CD4-positive, alpha-beta T cell treated with Interleukin-4 for 1 hour (primary cell): ENCODE measurements around the gene KANSL1L.

Source experiments
- DNase-seq, 2 donors: peaks; one replicate each; pipeline ENCODE4 v3.0.0-alpha.2; 2020 to 2022

The KANSL1L gene

DNA sequence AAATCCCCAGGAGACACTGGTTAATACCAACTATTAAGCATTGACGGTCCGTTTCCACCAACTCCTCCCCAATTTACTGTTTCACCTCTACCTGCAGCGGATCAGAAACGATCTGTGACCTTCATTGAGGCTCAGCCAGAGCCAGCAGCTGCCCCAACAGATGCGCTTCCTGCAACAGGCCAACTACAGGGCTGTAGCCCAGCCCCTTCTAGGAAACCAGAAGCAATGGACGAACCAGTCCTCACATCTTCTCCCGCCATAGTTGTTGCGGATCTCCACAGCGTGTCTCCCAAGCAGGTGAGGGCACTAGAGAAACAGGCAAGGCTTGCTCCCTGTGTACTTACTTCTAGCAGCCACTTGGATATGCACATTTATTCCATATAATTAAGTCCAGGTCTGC is 177.2 kb downstream of the KANSL1L start:
- no peak for DNase-seq

DNA sequence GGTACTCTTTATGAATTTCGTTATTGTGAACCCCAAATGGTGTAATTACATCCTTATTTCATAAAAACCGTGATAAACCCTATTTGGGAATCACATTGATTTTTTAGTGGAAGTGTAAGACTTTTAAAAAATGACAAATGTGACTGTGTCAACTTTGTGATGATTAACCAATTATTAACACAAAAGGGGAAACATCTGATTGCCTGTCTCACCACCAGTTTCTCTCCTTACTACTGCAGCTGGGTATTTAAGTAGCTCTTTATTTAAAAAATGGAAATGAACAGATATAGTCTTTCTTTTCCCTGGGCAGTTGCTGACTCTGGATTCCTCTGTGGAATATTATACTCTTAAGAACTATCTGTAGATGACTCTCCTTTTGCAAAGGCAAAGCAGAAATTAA is 180.4 kb downstream of the KANSL1L start:
- no peak for DNase-seq

DNA sequence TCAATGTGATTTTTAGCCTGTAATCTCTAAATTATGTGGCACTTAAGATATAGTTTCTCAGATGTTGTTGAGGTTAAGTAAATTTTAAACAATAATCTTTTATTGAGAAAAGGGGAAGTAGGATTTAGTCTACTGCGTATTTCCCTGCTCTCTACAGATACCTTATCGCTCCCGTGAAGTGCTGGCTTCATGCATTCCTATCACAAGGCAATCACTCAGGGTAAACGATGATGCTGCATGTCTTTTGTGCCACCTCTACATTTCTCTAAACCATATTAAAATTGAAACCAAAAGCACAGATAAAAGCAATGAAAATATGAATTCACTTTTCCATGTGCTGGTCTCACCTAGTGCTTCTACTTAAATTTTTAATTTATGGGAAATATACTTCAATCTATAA is 183.2 kb downstream of the KANSL1L start:
- DNase-seq = no peak

DNA sequence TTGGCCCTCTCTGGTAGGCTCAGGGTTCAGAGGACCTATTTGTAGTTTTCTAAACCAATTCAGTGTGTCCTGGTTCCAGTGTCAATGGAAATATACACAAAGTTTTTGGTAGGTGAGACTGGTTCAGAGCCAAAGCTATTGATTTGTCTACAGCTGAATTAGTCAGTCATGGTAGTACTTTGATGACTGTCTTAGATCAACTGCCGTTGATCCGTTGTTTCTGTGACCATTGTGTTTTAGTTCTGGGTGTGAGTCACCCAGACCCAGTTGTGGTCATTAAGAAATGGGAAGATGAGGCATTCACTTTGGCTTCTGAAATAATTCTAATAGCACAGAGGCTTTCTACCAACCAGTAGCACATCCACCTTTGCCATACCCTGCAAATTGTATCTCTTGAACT is 184.8 kb downstream of the KANSL1L start:
- DNase-seq = no peak

DNA sequence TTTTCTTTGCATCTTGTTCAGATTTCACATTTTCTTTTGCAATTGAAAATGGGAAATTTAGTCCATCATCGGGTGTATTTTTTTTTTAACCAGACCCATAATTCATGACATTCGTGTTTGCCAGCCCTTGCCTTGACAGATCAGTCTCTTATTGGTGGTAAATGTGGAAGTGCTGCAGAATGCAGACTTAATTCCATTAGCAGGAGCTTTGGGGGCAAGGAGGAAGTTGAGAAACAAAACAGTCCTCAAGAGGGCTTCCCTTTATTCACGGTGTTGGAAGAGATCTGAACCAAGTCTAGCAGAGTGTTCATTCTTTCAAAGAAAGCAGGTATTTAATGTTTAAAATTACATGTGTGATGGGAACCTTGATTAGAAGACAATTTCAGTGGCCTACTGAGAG is 185.3 kb downstream of the KANSL1L start:
- DNase-seq = no peak

DNA sequence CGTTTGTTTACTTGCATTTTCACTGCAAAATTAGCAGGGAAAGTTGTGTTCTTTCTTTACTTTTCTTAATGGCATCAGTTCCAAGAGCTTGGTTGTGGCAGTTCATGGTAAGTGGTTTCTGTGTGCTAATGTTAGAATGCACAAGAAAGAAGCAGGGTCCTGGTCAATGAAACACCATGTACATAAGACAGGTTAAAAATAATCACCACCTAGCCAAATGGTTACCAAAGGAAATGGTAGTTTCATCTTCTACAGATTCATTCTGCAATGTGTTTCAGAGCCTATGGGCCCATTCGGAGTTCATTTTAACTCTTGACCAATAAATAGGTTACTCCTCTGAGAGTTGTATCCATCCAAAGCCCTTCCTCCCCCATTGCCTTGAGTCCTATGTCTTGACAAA is 186.9 kb downstream of the KANSL1L start:
- no peak for DNase-seq

DNA sequence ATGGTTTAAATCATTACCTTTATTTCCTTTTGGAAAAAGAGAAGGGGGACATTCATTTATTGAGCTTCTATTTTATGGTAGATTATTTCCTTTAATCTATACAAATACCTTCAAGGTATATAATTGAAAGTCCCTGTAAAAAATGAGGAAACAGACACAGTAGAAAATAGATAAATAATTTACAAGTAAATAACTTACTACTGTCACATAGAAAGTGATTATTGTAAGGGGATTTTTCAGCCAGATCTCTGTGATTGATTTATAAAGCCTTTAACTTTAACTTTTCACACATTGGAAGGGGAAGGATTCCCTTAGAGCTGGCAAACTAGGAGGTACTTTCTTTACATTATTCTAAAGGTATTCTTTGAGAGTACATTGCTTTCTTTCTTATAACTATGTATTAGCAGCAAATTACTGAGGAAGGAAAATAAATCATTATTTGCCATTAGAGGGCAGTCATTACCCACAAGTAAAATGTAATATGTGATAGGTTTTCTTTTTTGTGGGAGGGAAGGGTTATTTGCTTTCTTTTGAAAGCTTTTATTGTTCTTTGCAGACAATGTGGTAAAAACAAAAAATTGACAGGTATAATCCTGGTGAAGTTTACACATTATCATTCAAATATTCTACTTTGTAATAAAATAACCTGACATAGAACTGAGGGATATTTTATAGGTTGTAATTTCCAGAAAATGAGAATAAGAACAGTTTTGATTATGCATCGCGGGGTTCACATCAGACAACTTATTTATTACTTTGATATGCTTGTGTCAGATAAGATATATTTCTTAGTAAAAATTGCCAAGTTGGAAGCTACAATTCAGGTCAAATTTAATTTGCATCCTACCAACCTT is 193.6 kb downstream of the KANSL1L start:
- peak in 1 of 2 donors; percentile 63 for DNase-seq

DNA sequence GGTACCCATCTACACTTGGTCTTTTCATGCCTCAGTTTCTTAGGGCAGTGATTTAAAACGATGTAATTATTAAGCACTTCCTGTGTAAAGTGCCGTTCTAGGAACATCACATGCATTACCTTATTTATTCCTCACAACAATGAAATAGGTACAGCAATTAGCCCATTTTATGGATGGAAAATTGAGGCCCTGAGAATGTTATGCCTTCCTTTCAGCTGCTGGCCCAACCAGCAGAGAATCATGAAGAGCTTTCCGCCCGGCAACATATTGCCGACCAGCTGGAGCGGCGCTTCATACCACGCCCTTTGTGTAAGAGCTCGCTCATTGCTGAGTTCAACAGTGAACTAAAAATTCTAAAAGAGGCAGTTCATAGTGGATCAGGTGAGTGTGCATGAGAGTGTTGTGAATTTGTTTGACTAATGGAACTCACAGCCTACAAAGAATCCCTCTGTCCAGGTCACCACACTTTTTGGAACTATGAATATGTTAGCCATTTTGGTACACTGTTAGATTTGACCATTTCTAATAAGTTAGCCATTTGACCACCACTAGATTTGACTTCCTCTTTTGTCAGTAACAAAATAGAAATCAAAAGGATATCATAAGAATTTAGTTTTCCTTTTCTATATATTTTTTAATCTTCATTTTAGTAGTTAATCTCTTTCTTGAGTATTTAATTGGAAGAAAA is 194.4 kb downstream of the KANSL1L start:
- DNase-seq = no peak

DNA sequence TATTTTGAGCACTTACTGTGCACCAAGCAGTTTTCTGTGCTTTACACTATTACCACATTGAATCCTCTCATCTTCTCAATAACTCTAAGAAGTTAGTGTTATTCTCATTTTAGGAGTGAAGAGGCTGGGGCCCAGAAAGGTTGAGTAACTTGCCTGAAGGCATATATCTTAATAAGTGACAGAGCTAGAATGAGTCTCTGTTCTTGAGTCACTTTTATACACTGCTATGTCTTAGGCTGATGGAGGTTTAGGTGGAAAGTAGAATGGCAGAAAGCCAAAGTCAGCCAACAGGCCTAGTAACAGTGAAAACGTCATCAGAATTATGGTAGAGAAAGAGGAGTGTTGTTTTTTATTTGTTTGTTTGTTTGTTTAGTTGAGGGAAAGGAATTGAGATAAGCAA is 196.6 kb downstream of the KANSL1L start:
- no peak for DNase-seq

DNA sequence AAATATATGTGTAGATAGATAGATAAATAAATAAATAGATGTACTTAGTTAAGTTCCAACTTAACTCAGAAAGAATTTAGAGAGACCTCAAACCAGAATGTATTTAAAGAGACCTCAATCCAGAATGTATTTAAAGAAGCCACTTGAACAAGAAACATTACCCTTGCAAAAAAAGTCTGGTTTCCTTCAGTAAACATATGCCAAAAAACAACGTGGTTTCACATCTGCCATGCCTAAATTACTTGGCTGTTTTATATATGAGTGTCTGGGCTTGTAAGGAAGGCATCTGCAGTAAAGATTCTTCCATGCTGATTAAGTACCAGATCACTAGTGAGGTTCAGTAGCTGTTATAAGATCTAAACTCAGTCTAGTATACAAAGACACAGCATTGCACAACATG is 197.9 kb downstream of the KANSL1L start:
- DNase-seq = no peak
